Subcutaneous adipose tissue (tissue), 4 donors: ENCODE measurements around the gene GRIA3. TPM values are rescaled to one million over a fixed set of nuclear protein-coding genes. Genes with fewer than 3 reads are reported as not detected.

ENCODE experiments used
- total RNA-seq, 4 donors: library from RNA; depleted of rRNA; stranded (reverse); fragments of >200 nt; gene quantifications; one replicate each; pipeline ENCODE4 v1.1.0, GENCODE V29; 2016
- TF ChIP-seq, protein P1 (sequence below): fragments of 450-650 bp; IDR thresholded peaks from one replicate; pipeline ENCODE4 v1.5.1; 2016; ENCODE audit warnings: low read depth, mild to moderate bottlenecking, control low read depth, antibody characterized with exemption, moderate library complexity

Gene GRIA3
- total RNA-seq = 1 to 10 TPM in 2 of 4 donors, under 1 TPM in 2; 0.19 to 1.9 (median 1.2) TPM

DNA sequence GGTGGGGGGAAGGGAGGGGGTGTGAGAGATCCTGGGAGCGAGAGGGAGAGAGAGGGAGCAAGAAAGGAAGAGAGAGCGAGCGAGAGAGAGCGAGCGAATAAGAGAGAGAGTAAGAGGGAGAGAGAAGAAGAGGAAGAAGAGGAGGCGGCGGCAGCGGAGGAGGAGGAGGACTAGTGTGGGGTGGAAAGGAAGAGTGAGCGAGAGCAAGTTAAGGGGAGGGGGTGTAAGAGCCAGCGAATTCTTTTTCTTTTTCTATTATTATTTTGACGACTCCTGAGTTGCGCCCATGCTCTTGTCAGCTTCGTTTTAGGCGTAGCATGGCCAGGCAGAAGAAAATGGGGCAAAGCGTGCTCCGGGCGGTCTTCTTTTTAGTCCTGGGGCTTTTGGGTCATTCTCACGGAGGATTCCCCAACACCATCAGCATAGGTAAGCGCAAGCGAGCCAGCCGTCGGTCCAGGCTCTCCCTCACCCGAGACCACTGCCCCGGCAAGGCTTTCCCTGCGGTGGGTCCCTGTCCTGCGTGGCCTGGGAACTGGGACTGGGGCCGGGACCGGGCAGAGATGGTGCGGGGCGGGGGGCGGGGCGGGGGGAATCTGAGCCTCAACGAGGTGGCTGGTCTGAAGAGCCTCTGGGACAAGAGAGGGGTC lies at the start of gene GRIA3:
Gene GRIA3 (plus strand): TSS at position 60 of the 647 bp plus-strand sequence. CDS start 258 bp downstream, at position 318.
- TF ChIP-seq, protein P1, sequence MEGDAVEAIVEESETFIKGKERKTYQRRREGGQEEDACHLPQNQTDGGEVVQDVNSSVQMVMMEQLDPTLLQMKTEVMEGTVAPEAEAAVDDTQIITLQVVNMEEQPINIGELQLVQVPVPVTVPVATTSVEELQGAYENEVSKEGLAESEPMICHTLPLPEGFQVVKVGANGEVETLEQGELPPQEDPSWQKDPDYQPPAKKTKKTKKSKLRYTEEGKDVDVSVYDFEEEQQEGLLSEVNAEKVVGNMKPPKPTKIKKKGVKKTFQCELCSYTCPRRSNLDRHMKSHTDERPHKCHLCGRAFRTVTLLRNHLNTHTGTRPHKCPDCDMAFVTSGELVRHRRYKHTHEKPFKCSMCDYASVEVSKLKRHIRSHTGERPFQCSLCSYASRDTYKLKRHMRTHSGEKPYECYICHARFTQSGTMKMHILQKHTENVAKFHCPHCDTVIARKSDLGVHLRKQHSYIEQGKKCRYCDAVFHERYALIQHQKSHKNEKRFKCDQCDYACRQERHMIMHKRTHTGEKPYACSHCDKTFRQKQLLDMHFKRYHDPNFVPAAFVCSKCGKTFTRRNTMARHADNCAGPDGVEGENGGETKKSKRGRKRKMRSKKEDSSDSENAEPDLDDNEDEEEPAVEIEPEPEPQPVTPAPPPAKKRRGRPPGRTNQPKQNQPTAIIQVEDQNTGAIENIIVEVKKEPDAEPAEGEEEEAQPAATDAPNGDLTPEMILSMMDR = no peak

DNA sequence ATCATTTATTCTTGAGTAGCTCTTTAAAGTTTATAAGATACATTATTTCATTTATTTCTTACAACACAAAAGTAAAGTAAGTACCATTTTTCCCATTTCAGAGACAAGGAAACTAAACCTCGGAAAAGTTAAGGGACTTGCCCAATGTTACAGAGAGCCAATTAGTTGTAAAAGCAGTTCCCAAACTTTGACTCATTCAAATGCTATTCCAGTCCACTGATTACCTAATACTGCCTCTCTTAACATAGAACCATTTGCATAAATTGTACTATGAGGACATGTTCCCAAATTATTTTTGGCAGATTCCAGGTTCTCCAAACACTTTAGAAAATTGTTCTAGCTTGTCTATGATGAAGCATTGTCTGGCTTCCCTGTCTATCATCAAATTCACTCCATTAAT lies 45.6 kb upstream of the GRIA3 start:
- TF ChIP-seq, protein P1 = no peak

DNA sequence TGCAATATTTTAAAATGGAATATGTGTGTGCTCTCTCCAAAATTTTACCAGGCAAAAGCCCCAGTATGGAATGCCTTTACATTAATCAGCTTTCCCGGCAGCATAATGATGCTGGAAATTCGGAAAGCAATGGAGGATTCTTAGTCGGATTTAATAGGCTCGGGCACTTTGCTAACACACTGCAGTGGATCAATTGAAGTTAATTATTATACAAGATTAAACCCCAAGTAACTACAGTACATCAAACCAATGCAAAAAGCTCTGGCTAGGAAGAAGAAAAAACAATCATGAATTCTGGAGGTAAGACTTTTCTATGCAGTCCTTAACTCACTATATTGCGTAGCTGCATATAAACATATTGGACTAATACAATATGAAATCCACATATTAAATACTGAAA lies 43.6 kb upstream of the GRIA3 start:
- TF ChIP-seq, protein P1 = no peak

DNA sequence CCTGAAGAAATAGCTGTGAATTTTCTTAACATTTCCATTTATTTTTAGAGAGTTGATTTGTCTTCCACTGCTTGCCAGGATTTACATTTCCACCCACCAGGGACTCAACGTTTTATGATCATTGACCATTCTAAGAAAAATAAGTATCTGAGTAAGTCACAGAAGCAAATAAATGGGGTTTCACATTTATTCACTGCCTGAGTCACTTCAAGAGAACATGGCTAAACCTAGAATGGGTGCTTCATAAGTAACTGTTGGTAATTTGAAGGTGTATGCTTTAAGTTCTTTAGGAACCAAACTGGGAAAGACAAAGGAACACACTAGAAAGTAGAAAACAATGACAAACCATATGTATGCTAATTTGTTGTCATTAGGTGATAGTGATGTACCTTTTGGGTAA lies 43.2 kb upstream of the GRIA3 start:
- TF ChIP-seq, protein P1 = no peak

DNA sequence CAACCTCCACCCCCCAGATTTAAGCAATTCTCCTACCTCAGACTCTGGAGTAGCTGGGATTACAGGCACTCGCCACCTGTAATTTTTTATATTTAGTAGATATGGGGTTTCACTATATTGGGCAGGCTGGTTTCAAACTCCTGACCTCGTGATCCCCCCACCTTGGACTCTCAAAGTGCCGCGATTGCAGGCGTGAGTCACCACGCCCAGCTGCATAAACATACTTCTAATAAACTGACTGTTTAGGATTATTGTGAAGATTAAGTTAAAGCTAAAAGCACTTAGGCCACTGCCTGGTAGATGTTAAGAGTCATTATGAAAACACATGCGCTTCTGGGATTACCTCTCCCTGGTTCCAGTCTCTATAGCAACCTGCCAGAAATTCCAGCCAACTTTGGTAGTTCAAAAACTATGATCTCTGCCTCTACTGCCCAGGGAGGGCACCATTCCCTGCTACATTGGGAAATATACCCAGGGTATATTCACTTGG lies 30.2 kb upstream of the GRIA3 start:
- TF ChIP-seq, protein P1 = no peak

DNA sequence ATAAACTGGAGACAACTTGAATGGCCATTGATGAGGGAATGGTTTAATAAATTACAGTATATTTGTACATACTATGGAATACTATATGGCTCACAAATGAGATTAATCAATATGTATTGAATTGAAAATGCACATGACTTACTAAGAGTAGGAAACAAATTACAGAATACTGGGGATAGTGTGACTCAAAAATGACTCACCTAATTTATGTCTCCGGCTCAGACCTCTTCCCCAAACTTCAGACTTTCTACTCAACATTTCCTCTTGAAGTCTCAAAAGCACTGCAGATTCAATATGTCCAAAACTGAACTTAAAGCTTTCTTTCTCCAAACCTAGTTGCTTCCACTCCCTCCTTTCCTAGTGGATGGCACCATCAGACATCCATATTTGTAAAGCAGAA lies 28.8 kb upstream of the GRIA3 start:
- TF ChIP-seq, protein P1 = no peak

DNA sequence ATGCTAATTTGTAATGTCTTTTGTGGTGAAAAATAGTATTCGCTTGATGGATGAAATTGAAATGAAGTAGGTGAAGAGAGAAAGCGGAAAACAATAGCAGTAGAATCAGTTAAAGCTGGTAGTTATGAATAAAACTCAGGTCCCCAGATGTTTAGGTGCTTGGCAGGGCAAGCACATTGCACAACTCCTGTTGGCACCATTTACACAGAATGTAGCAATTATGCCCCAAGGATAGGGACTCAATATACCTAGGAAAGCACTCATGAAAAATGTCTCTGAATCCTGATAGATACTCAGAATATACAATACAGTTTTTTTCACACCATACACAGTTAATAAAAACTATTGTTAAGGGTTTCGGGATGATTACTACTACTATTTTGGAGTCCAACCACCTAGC lies 26.5 kb upstream of the GRIA3 start:
- TF ChIP-seq, protein P1 = no peak
